ENCODE results near the gene SKP1. TPM values are rescaled to one million over a fixed set of nuclear protein-coding genes. Genes with fewer than 3 reads are reported as not detected.

The SKP1 gene
- polyA plus RNA-seq, 3 donors: 182 to 787 (median 735) TPM

DNA sequence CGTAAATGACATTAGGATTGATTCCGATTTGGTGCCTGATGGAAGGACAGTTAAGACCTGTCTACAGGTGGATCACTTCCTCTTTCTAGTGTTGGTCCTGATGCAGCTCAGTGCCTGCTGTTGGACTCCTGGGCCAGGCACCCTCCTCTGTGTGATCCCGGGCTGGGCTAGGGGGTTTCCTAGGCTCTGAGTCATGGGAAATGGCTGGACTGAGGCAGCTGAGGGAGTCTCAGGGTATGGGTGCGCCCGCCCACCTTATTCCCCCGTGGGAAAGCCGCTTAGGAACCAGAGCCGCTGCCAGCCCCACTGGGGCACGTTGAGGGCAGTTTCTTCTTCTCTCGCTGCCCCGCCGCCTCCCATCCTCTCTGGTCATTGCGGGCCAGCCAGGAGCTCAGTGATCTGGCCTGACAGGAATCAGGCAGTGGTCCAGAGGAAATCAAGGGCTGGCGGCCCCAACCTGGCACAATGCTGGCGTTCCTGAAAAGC lies 49.3 kb downstream of the SKP1 start:
- Histone ChIP-seq H3K9ac (ENCODE audit: insufficient read depth, low read length, poor library complexity, severe bottlenecking) (no peak overlapping the region), H3K9me3 (replicated peaks in 1 of 2; ENCODE audit: control insufficient read depth in 1 of 2, insufficient read depth in 1 of 2, low read length in 2 of 2) (no peaks in the 10 kb centered on the region), H3K79me2 (ENCODE audit: insufficient read depth, low read length) (no peaks in the 10 kb centered on the region), H3K27ac (ENCODE audit: low read depth in 1 of 2, low read length in 2 of 2) (no peak overlapping the region), H3K4me3 (replicated peaks in 1 of 3; ENCODE audit: low read depth in 2 of 3, low read length in 3 of 3) (no peak overlapping the region), H3K27me3 (ENCODE audit: control insufficient read depth in 2 of 2, insufficient read depth in 2 of 2, low read length in 2 of 2) (no peaks in the 10 kb centered on the region), H3K36me3 (replicated peaks in 1 of 2; ENCODE audit: control insufficient read depth in 1 of 2, insufficient read depth in 2 of 2, low read length in 2 of 2) (no peaks in the 10 kb centered on the region), H2AFZ (ENCODE audit: insufficient read depth, low read depth, low read length, poor library complexity, severe bottlenecking) (no peak overlapping the region), H3K4me2 (replicated peaks; ENCODE audit: extremely low read depth, low read length, poor library complexity, severe bottlenecking) (no peak overlapping the region), H3K4me1 (ENCODE audit: control insufficient read depth in 1 of 2, insufficient read depth in 2 of 2, low read length in 2 of 2) (no peaks in the 10 kb centered on the region), H4K20me1 (ENCODE audit: insufficient read depth, low read length) (no peaks in the 10 kb centered on the region)
- 88% methylated on average over 13 of the region's 15 CpGs for WGBS (ENCODE audit: insufficient coverage)
- Mint-ChIP-seq H3K36me3 (peaks cover 8 to 12% of the 10 kb centered on the region in 2 donors), H3K27me3 (ENCODE audit: low read depth in 3 of 3) (peaks cover 3 to 8% (median 3%) of the 10 kb centered on the region in 3 donors), H3K27ac (no peak overlapping the region), H3K4me1 (no peaks in the 10 kb centered on the region), H3K9me3 (no peaks in the 10 kb centered on the region), H3K4me3 (no peak overlapping the region)
- intact Hi-C loops (cut with micrococcal nuclease): no loop called here
- peak in 1 of 3 donors; percentile 55 for DNase-seq
- TF ChIP-seq, protein P1, sequence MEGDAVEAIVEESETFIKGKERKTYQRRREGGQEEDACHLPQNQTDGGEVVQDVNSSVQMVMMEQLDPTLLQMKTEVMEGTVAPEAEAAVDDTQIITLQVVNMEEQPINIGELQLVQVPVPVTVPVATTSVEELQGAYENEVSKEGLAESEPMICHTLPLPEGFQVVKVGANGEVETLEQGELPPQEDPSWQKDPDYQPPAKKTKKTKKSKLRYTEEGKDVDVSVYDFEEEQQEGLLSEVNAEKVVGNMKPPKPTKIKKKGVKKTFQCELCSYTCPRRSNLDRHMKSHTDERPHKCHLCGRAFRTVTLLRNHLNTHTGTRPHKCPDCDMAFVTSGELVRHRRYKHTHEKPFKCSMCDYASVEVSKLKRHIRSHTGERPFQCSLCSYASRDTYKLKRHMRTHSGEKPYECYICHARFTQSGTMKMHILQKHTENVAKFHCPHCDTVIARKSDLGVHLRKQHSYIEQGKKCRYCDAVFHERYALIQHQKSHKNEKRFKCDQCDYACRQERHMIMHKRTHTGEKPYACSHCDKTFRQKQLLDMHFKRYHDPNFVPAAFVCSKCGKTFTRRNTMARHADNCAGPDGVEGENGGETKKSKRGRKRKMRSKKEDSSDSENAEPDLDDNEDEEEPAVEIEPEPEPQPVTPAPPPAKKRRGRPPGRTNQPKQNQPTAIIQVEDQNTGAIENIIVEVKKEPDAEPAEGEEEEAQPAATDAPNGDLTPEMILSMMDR (IDR thresholded peaks at IDR 0.05): no peak

DNA sequence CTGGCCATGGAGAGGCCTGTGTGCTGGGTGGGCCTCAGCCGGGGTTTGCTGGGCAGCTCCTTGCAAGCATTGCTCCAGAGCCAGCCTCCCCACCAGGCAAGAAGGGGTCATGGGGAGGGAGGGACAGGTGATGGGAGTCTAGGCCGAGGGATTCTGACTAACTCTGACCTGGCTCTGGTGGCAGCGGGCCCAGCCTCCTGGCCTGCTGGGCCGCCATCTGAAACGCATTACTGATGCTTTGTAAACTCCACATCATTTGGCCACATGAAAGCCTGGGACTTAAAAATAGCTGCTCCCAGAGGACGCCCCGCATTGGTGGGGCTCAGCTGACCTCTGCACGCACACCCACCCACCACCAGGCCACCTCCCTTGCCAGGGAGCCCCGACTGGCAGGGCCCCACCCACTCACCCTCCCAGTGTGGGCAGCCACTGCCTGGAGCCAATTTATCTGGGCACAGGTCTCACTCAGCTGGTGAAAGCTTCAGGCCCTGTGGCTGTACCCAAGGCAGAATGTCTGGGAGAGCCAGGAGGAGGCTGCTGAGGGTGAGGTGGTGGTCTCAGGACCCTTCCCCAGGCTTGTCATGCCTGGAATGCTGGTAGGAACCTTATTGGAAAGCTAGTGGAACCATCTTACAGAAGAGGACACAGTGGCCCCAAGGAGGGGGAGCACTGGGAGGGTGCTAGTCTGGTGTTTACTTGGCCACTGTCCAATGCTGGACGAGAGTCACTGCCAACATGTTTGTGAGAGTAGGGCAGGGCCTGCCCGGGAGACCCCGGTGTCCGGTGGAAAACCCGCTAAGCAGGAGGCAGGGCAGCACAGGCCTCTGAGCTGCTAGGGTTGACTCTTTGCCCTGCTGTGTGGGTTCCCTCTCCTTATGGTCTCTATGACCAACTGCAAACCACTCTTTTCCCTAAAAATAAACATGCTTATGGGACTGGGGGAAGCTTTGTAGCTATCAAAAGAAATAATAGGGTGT lies 51.4 kb downstream of the SKP1 start:
- Mint-ChIP-seq H3K9me3 (no peaks in the 10 kb centered on the region), H3K36me3 (peaks cover 3 to 7% of the 10 kb centered on the region in 2 donors), H3K27ac (peak overlapping the region in 1 of 7 donors; percentile 45), H3K27me3 (ENCODE audit: low read depth in 3 of 3) (peaks cover 3 to 11% (median 5%) of the 10 kb centered on the region in 3 donors), H3K4me3 (no peak overlapping the region), H3K4me1 (no peaks in the 10 kb centered on the region)
- no peak overlapping the region for H3K4me2 ChIP-seq (replicated peaks; ENCODE audit: extremely low read depth, low read length, poor library complexity, severe bottlenecking)
- H3K27me3 ChIP-seq (ENCODE audit: control insufficient read depth in 2 of 2, insufficient read depth in 2 of 2, low read length in 2 of 2): no peaks in the 10 kb centered on the region
- no peaks in the 10 kb centered on the region for H3K79me2 ChIP-seq (ENCODE audit: insufficient read depth, low read length)
- no peak overlapping the region for H3K9ac ChIP-seq (ENCODE audit: insufficient read depth, low read length, poor library complexity, severe bottlenecking)
- DNase-seq: no peak
- H3K9me3 ChIP-seq (replicated peaks in 1 of 2; ENCODE audit: control insufficient read depth in 1 of 2, insufficient read depth in 1 of 2, low read length in 2 of 2): no peaks in the 10 kb centered on the region
- TF ChIP-seq, protein P1 (IDR thresholded peaks at IDR 0.05): no peak
- H4K20me1 ChIP-seq (ENCODE audit: insufficient read depth, low read length): no peaks in the 10 kb centered on the region
- no peak overlapping the region for H3K4me3 ChIP-seq (replicated peaks in 1 of 3; ENCODE audit: low read depth in 2 of 3, low read length in 3 of 3)
- H3K36me3 ChIP-seq (replicated peaks in 1 of 2; ENCODE audit: control insufficient read depth in 1 of 2, insufficient read depth in 2 of 2, low read length in 2 of 2): no peaks in the 10 kb centered on the region
- H3K27ac ChIP-seq (ENCODE audit: low read depth in 1 of 2, low read length in 2 of 2): no peak overlapping the region
- 91% methylated on average over 12 of the region's 14 CpGs for WGBS (ENCODE audit: insufficient coverage)
- intact Hi-C loops (cut with micrococcal nuclease): no loop called here
- no peak overlapping the region for H2AFZ ChIP-seq (ENCODE audit: insufficient read depth, low read depth, low read length, poor library complexity, severe bottlenecking)
- H3K4me1 ChIP-seq (ENCODE audit: control insufficient read depth in 1 of 2, insufficient read depth in 2 of 2, low read length in 2 of 2): no peaks in the 10 kb centered on the region

Data from CD14-positive monocyte (primary cell).